Lower lobe of right lung (tissue), 2 donors: ENCODE results near the gene MYL6. TPM values are rescaled to one million over a fixed set of nuclear protein-coding genes. Genes with fewer than 3 reads are reported as not detected.
A peak's percentile ranks its signal among the peaks of the same experiment; 100 is the strongest.

Source experiments
- ATAC-seq, 2 donors: fragments of 200-7000 bp; cut with Tn5 transposase; one replicate each; pipeline ENCODE4 v1.9.1; 2020 to 2022; ENCODE audit warnings: mild to moderate bottlenecking in 2 of 2, moderate library complexity in 2 of 2
- DNase-seq: peaks from one replicate; pipeline ENCODE4 v3.0.0-alpha.2; 2020
- H3K27ac ChIP-seq: fragments of 200-600 bp; one replicate; pipeline ENCODE4 v1.8.0; 2022
- H3K27me3 ChIP-seq: fragments of 200-600 bp; one replicate; pipeline ENCODE4 v1.8.0; 2022; ENCODE audit warnings: low read depth
- H3K36me3 ChIP-seq: fragments of 200-600 bp; one replicate; pipeline ENCODE4 v1.8.0; 2022; ENCODE audit warnings: mild to moderate bottlenecking
- H3K4me1 ChIP-seq: fragments of 200-600 bp; one replicate; pipeline ENCODE4 v1.8.0; 2022
- H3K4me3 ChIP-seq: fragments of 200-600 bp; one replicate; pipeline ENCODE4 v1.8.0; 2022; ENCODE audit warnings: mild to moderate bottlenecking
- H3K9me3 ChIP-seq: fragments of 200-600 bp; one replicate; pipeline ENCODE4 v1.8.0; 2022
- intact Hi-C: fragments of 100-400 bp; cut with DNase I; formaldehyde crosslinking; loops from one replicate; pipeline ENCODE4 v1.11.0; 2022
- total RNA-seq: library from RNA; stranded (reverse); fragmentation: NEBNext Ultra II Directional; extraction: Animal tissue kit (Norgen Biotek cat#: 25700); gene quantifications from one replicate; pipeline ENCODE4 v1.2.1, GENCODE V29; 2021
- TF ChIP-seq, protein P1 (sequence below): fragments of 200-600 bp; IDR thresholded peaks from one replicate; pipeline ENCODE4 v1.8.0; 2022; ENCODE audit warnings: antibody characterized with exemption, mild to moderate bottlenecking
- donor health status: DM: no; HTN: yes; CAD: no; lungs with severe emphysema.

The MYL6 gene
- total RNA-seq, 1 donor from 2014 or later, result 1,292 TPM

DNA sequence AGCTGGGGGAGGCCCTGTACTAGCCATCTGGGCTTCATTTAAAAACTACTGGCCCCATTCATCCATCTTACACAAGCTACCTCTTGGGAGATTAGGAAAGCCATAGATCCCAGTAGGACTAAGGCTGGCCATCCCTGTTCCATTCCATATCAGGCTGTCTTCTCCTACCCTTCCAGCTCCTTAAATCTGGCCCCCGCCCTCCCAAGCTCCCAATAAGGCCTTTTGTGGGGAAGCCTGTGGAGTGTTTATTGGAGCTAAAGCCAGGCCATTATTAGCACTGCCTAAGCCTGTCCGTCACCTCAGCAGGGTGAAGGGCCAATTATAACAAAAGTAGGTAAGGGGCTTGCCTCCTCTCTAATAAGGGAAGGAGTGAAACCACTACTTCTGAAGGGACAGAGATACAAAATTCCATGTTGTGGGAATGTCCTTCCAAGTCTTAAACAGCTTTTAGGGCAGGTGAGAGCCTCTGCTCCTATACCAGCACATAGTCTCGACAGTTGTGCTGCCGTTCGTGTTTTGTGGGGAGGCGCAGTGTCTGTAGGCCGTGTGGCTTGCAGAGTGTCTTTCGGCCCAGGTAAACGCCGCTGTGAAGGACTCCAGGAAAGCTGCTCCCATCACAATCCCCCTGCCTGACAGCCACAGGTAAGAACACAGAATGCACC lies 3.7 kb downstream of the MYL6 start:
- Histone ChIP-seq H3K36me3 (peaks cover 75% of the 10 kb centered on the region), H3K27ac (peak overlapping the region; percentile 96), H3K9me3 (no peaks in the 10 kb centered on the region), H3K4me1 (peaks cover 46% of the 10 kb centered on the region), H3K27me3 (no peaks in the 10 kb centered on the region), H3K4me3 (peak overlapping the region; percentile 1)
- ATAC-seq (no peak), DNase-seq (no peak)
- intact Hi-C loops, result no loop called here
- TF ChIP-seq, protein P1, sequence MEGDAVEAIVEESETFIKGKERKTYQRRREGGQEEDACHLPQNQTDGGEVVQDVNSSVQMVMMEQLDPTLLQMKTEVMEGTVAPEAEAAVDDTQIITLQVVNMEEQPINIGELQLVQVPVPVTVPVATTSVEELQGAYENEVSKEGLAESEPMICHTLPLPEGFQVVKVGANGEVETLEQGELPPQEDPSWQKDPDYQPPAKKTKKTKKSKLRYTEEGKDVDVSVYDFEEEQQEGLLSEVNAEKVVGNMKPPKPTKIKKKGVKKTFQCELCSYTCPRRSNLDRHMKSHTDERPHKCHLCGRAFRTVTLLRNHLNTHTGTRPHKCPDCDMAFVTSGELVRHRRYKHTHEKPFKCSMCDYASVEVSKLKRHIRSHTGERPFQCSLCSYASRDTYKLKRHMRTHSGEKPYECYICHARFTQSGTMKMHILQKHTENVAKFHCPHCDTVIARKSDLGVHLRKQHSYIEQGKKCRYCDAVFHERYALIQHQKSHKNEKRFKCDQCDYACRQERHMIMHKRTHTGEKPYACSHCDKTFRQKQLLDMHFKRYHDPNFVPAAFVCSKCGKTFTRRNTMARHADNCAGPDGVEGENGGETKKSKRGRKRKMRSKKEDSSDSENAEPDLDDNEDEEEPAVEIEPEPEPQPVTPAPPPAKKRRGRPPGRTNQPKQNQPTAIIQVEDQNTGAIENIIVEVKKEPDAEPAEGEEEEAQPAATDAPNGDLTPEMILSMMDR, result no peak

DNA sequence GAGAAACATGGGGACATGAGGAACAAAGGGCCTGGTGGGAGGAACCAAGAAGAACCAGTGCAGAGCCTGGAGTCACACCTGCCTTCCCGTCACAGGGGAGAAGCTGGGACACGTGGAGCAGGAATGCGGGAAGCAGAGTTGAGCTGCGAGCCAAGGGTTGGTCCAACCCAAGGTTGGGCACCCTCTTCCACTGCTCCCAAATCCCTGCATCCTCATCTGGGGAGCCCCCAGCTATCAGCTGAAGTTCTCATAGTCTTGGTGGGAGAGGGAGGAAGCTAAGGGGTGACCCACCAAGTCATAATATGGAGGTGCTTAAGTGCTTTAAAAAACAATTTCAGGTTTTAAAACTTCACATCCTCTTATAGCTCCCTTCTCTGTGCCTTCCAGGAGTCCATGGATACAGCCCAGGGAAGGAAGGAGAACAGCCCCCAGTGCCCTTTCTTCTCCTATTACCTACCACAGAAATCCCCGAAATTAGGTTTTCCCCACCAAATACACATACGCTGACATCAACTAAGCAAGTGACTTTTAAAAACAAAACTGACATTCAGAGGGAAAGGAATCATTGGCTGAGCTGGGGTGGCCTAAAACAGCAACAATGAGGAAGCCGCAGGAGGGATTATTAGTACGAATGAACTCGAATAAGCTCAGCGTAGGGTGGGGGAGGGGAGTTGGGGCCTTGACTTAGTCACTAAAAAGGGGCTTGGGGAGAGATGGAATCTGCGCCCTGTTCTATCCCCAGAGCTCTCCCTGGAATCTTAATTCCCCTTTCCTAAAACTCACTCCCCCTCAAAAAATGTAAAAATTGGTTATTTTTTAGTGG lies 4.5 kb downstream of the MYL6 start:
- Histone ChIP-seq H3K27ac (peak overlapping the region; percentile 96), H3K4me1 (peaks cover 39% of the 10 kb centered on the region), H3K4me3 (no peak overlapping the region), H3K27me3 (no peaks in the 10 kb centered on the region), H3K9me3 (no peaks in the 10 kb centered on the region), H3K36me3 (peaks cover 84% of the 10 kb centered on the region)
- no peak for ATAC-seq
- intact Hi-C loops, result no loop called here
- TF ChIP-seq, protein P1, result no peak
- DNase-seq, result no peak

DNA sequence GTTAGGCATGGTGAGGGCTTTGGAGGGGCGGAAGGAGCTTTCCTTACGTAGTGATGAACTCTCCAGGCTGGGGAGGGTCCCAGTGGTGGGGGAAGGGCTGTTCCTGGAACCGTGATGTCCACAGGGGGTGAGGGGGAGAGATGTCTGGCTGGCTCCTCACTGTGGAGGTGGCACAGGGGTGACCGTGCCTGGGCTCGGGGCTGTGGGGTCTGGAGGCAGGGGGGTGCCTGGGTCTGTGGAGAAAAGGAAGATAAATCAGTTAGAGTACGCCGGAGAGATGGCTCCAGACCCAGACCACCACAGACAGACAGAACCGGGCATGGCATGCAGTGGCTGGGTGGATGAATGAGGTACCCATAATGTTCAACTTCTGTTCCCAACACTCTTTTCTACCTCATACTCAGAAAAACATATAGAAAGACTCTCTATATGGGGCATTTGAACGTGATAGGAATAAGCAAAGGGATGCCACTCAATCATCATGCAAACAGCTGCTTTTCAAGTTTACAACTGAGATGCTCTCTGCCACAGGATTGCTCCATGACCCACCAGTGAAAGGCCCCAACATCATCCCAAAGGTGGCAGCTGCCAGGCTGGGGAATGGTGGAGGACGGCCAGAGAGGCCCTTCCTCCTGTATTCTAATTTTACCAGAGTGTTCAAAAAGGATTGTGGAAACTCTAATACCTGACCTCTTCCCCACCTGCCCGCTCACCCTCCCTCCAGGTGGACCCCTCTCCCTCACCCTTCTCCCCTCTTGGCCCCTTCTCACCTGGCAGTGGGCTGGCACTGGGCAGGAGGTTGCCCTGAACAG lies 5.6 kb downstream of the MYL6 start:
- TF ChIP-seq, protein P1, result no peak

DNA sequence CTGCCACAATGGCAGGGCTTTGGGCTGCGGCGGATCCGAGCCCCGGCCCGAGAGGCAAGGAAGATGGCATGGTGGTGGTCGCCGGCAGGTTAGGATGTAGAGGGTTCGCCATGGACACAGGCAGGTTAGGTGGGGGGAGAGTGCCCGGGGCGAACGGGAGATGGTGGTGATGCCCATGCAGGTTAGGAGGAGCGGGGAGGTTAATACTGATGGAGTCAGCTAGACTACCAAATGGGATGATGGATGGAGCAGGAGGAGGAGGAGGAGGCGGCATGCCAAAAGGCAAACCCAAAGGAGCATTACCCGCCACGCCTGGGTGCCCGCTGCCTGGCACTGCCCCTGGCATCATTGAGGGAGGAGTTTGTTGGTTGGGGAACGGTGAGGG lies 6.2 kb downstream of the MYL6 start:
- Histone ChIP-seq H3K9me3 (no peaks in the 10 kb centered on the region), H3K4me1 (peaks cover 38% of the 10 kb centered on the region), H3K27me3 (no peaks in the 10 kb centered on the region), H3K36me3 (peaks cover 98% of the 10 kb centered on the region), H3K4me3 (no peak overlapping the region), H3K27ac (no peak overlapping the region)
- DNase-seq (no peak), ATAC-seq (no peak)
- TF ChIP-seq, protein P1, result no peak
- intact Hi-C loops, result no loop called here

More for the DNA sequence above, 5.6 kb downstream of the MYL6 start:
- peaks cover 93% of the 10 kb centered on the region for H3K36me3 ChIP-seq
- H3K4me1 ChIP-seq, result peaks cover 39% of the 10 kb centered on the region
- intact Hi-C loops, result no loop called here
- H3K9me3 ChIP-seq, result no peaks in the 10 kb centered on the region
- H3K27me3 ChIP-seq, result no peaks in the 10 kb centered on the region
- DNase-seq (no peak), ATAC-seq (no peak)
- H3K4me3 ChIP-seq, result no peak overlapping the region
- H3K27ac ChIP-seq, result no peak overlapping the region

DNA sequence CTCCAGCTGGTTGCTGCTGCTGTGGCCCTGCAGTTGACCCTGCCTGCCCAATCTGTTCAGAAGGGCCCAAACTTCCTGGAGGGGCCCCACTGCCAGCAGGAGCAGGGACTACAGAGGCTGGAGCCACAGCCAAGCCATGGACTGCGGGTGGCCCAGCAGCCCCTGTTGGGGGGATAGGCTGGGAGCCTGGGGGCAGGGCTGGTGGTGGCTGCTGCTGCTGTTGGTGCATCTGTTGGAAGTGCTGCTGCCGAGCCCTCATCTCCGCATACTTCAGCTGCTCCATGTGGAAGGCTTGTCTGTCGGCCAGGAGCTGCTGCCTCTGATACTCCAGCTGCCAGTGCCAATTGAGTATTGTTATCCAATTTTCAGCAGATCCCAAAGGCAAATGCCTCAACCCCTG lies 7.2 kb downstream of the MYL6 start:
- no peak for DNase-seq

More for the DNA sequence above, 7.2 kb downstream of the MYL6 start:
- Histone ChIP-seq H3K27me3 (no peaks in the 10 kb centered on the region), H3K36me3 (peaks cover 98% of the 10 kb centered on the region), H3K27ac (no peak overlapping the region), H3K4me3 (no peak overlapping the region), H3K9me3 (no peaks in the 10 kb centered on the region), H3K4me1 (peaks cover 28% of the 10 kb centered on the region)
- TF ChIP-seq, protein P1, result no peak
- intact Hi-C loops, result no loop called here
- peak; percentile 1 to 8 for ATAC-seq
